OCI-LY3 (cell line): ENCODE measurements around the gene S1PR4.

ENCODE experiments used
- EZH2phosphoT487 ChIP-seq: fragments of 200-600 bp; shearing (Covaris generic); IDR thresholded peaks from 2 replicates; pipeline ENCODE4 v1.6.1; 2018; ENCODE audit warnings: antibody characterized with exemption, mixed run types, low read depth
- TF ChIP-seq, protein P1 (sequence below): fragments of 200-600, 300-600 bp; sonication (generic); IDR thresholded peaks from 2 replicates; pipeline ENCODE4 v1.5.1; 2014; ENCODE audit warnings: antibody characterized with exemption, low read length, low read depth

DNA sequence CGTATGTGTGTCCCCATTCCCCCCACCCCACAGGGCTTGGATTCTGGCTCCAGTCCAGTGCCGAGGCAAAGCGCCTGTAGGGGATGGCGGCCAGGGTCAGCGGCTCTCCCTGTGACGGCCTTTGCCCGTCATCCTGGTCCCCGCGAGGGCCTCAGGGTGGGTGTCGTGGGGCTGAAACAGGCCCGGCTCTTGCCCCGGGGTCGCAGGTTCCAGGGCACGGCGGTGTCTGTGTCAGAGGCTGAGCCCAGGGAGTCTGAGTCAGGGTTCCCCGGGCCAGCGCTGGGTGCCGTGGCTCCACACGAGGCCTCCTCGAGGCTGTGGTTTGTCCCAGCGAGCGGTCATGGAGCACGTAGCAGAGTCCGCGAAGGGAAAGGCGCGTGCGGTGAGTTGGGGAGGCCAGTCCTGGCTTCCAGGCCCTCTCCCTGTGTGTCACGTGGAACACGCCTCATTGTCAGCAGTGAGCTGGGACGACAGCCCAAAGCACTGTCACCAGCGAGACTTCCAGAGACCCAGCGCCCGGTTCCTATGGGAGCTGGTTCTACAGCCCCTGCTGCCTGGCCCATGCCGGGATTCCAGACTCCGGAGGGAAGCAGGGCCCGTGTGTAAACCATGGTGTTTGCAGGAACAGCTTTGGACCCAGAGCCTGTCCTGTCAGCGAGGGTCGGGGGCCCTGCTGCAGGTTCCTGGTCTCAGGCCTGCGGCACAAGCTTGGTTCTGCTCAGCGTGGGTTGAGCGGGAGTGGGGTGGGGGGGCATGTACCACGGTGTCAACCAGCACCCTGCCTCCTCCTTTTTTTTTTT is 20.5 kb downstream of the S1PR4 start:
- TF ChIP-seq, protein P1, sequence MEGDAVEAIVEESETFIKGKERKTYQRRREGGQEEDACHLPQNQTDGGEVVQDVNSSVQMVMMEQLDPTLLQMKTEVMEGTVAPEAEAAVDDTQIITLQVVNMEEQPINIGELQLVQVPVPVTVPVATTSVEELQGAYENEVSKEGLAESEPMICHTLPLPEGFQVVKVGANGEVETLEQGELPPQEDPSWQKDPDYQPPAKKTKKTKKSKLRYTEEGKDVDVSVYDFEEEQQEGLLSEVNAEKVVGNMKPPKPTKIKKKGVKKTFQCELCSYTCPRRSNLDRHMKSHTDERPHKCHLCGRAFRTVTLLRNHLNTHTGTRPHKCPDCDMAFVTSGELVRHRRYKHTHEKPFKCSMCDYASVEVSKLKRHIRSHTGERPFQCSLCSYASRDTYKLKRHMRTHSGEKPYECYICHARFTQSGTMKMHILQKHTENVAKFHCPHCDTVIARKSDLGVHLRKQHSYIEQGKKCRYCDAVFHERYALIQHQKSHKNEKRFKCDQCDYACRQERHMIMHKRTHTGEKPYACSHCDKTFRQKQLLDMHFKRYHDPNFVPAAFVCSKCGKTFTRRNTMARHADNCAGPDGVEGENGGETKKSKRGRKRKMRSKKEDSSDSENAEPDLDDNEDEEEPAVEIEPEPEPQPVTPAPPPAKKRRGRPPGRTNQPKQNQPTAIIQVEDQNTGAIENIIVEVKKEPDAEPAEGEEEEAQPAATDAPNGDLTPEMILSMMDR = no peak
- no peak for TF ChIP-seq EZH2phosphoT487
